GDM1 (cell line): ENCODE data around the gene CD44.

Experiments
- DNase-seq: peaks from one replicate; lab custom pipeline; 2025; lab: John Stamatoyannopoulos, UW

CD44 gene

DNA sequence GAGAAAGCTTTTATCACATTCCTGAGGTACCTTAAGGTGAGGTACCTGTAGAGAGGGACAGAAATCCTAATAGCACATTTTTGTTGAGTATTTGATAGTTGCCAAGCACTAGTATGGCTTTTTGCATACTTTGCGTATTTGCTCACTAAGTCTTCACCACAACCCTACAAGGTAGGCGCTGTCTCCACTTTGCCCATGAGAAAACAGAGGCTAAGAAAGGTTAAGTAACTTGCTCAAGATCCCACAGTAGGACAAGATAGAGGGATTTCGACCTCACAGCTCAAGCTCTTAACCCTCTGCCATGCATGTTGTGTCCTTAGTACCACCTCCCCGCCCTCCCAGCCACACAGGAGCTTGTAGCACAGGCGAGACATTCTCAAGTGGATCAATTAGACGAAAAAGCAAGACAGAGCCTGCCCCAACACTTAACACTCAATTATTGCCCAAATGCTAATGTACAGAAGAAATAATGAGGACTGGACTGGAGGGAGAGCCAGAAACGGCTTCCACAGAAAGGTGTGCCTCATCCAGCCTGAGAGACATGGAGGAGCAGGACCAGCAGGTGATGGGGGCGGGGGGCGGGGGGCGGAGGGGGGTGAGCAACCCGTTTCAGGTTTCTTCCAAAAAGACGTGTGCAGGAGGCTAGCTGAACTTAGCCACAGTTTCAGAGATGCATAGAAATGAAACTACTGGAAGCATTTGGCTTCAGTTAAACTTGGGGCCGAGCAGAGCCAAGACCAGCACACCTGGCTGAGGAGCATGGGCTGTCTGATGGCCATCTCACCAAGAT is 26.7 kb upstream of the CD44 start:
- no peak for DNase-seq

DNA sequence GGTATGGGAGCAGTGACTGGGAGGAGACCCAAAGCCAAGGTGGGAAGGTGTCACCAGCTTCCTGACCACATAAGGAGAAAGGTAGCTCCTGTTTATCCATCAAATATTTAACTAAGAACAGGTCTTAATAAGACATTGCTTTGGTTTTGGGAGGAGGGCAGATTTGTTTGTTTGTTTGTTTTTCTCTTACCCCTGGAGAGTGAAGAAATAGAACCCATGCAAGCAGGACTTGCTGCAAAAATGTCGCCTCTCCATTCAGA is 26.2 kb upstream of the CD44 start:
- no peak for DNase-seq

DNA sequence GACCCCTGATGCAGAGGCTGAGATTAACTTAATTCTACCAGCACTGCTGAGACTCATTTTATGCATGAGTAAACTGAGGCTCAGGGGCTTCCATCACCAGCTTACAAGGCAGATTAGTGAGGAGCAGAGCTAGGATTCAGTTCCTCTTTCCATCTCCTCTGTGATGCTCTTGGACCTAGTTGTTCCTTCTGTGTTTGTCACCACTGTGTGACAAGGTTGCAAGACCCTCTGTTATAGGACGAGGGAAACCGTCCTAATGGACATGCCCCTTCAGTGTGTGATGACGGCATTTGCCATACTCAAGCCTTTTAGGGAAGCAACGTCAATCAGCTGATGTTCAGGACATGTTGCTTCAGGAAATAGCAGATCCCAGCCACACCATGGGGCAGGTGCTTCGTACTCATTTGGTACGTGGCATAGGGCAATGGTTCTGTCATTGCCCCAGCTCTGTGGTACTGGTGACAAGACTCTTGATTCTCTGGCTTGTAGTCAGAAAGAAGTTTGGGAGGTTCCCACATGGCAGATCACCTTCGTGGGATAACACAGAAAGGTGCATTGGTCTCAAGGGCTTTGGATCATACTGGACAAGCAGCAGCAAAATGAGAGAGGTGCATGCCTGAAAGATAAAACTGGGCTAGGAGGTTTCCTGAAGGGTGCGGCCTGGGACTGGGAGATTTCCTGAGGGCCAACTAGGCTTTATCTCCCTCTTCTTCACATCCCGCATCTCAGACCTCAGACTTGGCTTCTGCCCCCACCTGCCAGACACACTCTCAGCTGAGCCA is 23.9 kb upstream of the CD44 start:
- no peak for DNase-seq

DNA sequence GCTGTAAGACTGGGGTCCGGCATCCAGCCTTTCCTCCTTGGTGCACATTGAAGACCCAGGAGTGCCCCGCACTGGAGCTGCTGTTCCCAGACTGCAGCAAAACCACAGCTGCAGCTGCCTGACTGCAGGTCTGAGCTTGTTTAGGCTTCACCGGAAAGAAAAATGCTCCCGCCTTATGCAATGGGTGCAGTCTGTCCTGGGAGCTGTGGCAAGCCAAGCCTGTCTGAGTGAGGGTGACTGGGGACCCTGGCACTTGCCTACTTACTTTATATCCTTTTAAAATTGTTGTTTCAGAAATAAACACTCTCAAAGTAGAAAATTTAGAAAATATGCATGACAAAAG is 23.3 kb upstream of the CD44 start:
- DNase-seq, result no peak

DNA sequence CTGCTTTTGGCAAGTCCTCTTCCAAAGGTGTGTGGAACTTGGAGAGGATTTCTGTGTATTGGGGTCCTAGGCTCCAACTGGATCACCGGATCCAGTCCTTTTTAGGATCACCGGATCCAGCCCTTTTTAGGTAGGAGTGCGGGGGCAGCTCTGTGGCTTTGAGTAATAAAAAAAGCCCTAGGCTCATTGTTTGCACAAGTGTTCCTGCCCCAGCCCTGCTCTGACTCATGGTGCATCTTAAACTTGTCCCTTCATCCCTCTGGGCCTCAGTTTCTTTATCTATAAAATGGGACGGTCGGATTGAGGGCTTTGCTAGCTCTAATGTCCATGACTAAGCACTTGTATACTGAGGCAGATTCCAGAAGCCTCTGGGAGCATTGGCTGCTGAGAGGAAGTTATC is 22.7 kb upstream of the CD44 start:
- no peak for DNase-seq

DNA sequence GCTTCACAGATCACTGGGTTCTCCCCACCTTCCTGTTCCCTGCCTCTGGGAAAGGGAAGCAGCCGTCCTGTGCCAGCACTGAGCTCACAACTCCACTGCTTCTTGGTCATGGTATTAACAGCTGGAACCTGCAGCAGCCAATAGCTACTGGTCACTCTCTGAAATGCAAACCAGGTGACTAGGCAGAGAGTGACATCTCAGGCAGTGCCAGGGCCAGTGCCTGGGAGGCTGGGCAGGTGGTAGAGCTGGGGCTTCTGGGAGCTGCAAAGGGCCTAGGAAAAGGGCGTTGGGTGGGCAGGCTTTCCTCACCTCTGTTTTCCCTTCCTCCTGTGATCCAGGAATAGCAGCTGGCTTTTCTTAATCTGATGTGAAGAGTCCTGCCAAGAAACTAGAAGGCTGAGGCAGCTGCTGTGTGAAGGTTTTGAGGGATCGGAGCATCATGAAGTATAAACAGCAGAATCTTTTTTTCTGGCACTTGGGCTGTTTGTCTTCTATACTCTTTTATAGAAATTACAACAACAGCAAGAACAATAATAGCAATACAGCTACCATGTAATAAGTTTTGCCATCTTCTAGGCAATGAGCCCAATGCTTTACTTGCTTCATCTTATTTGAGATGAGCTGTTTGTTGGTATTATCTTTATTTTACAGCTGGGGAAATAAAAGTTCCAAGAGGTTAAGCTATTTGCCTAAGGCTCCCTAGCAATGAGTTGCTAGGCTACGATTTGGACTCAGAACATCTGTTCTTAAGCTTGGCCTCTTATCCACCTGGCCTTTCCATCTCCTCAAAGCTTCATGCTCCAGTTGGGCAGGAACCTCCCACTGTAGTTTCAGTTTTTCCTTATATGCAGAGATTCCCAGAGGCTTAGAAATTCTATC is 22.0 kb upstream of the CD44 start:
- no peak for DNase-seq

DNA sequence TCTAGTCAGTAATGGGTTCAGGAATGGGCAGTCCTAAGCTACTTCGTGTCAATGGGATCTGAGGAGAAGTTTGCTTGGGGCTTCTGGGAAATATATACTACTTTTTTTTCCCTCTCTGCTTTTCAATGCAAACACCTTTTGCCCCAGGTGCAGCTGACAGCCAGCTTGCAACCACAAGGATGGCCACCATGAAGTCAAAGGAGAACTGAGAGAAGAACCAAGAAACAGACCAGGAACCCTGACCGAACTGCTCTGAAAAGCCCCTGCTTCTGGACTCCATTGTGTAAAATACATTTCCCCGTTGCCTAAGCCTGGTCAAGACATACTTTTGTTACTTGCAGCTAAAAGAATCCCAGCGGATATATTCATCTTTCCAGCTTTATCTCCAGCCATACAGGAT is 20.1 kb upstream of the CD44 start:
- no peak for DNase-seq

DNA sequence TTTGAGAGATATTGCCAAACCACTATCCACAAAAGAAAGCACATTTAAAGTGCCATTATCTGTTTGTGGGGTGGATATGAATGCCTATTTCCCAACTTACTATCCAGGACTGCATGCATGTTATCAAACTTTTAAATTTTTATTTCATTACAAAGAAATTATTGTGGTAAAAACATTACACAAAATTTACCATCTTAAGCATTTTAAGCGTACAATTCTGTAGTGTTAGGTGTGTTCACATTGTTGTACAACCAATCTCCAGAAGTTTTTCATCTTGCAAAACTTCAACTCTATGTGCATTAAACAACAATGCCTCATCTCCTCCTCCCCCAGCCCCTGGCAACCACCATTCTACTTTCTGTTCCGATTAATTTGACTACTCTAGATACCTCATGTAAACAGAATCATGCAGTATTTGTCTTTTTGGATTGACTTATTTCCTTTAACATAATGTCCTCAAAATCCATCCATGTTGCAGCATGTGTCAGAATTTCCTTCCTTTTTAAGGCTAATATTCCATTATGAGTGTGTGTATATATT is 17.6 kb upstream of the CD44 start:
- no peak for DNase-seq

DNA sequence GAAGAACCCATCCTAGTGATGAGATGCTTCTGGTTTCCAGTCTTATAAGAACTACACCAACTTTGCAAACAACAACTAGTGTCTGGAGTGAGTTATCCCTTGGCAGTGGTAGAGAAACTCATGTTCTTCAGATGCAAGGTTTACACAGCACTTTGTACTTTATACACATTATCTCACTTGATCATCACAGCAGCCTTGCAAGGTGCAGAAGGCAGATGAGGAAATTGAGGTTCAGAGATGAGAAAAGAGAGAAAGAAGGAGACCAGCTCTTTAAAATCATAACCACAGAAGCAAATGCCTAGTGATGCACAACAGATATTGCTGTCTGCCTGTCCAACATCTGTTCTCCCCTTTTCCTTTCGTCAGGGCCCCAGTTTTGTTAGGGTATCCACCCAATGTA is 16.7 kb upstream of the CD44 start:
- peak; percentile 11 for DNase-seq

DNA sequence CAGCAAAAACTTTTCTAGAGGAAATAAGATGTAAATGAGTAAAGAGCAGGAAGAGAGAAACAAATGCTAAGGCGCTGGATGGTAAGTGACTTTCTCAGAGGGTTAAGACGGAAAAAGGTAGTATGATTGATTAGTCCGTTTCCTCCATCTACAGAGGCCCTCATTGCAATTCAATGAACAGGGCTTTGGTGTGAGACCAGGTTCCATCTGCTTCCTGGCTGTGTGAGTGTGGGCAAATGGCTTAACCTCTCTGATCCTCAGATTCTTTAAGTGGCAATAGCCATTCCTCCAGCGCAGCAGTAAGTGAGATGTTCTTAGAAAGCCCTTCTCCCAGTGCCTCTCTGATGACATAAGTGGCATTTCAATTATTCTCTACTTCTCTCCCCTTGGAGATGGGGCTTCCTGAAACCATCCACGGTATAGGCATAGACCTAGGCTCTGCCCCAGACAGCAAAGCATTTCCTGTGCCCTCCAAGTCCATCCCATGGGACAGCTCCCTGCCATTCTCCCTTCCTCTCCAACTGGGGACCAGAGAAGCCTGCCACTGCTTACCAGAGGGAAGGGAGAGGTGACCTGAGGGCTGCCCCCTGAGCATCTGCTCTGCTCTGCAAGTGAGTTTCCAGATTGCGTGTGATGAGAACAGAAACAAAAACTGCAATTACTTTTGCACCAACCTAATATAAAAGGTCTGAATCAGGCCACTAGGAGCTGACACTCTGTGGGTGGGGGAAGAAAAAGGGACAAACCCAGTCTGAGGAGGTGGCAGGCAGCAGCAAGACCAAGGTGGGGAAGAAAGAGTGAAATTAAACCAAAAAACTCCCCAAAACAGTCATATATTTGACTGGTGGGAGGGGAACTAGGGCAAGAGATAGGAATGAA is 12.7 kb upstream of the CD44 start:
- DNase-seq, result no peak

DNA sequence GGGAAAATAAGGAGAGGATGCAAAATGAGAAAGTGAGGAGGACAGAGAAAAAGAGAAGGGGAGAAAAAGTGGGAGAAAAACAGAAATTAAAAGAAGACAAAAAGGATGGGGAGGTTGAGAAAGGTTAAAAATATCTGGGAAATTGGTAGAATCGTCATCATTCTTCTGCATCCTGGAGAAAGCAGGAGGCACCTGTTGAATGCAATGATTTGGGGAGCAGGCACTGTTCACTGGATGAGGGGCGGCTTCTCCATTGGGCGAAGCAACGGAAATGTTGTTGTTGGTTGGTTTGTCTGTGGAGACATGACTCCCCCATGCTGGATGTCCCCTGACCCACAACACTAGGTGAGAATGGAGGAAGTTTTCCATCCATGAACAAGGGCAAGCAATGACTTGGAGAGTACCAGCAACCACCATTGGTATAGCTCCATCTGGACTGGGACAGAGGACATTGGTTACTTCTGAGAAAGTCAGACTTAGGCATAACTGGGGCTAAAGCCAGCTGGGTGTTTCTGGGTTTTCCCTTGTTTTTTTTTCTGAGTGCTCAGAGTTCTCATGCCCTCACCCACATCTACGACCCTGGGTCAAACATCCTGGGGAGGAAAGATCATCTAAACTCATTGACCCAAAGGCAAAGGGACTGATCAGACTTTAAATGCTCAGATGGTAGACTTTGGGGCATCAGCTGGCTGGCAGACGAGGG is 11.9 kb upstream of the CD44 start:
- no peak for DNase-seq

DNA sequence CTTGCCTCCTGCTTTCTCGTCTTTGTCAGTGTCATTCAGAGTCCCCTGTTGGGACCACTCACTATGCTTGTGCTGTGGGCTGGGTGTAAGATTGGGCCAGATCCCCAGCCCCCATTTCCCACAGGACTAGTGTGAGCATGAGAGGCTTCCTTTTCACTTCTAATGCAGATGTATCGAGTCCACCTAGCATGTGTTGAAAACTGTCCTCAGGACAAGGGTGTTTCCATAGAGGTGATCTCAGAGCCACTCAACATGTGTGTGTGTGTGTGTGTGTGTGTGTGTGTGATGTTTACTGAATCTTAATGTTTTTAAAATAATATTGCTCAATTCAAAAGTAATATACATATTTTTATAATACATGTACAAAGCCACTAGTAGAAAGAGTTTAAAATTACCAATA is 11.4 kb upstream of the CD44 start:
- no peak for DNase-seq

DNA sequence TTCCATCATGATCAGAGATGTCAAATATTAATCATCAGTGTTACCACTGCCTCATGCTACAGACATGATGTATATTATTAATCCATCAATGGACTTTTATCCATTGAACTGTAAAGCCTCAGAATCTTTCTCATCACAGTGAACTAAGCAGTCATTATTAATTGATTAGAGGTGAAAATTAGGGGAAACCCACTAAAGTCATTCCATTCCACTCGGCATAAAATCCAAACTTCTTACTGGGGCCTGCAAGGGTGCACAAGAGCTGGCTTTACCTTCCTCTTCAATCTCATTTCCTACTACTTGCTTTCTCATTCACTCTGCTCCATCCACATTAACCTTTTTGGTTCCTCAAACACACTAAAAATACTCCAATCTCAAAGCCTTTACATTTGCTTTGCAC is 7.9 kb upstream of the CD44 start:
- no peak for DNase-seq

DNA sequence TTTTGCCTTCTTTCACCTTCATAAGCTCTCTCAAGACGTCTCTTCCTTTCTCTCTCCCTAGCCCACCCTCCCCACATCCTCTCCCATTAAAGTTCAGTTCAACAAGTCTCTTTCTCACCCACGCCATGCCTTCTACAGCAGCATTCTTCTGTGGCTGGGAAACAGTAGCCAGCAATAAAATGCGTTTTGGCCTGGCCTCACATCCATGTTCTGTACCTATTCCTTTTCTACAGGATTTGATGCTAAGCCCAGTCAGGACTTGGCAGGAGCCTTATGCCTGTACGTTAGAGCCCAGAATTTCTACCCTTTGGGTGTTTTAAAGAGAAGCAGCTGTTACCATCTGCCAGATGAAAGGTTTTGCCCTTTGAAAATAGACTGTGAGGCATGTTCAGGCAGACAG is 7.1 kb upstream of the CD44 start:
- no peak for DNase-seq

DNA sequence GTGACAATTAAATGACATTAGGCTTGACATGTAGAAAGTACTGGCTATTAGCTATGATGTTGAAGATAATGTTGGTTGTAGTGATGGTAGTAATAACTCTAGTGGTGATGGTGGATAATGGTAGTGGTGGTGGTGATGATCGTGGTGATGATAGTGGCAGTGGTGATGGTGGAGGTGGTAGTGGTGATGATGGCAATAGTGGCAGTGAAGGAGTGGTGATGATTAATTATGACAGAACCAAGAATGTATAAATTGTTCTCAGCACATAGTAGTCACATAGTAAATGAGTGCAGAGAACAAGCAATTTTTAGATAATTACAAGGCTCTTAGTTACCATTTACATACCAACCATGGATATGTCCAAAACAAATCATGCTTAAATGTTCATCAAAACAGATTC is 5.3 kb upstream of the CD44 start:
- no peak for DNase-seq

DNA sequence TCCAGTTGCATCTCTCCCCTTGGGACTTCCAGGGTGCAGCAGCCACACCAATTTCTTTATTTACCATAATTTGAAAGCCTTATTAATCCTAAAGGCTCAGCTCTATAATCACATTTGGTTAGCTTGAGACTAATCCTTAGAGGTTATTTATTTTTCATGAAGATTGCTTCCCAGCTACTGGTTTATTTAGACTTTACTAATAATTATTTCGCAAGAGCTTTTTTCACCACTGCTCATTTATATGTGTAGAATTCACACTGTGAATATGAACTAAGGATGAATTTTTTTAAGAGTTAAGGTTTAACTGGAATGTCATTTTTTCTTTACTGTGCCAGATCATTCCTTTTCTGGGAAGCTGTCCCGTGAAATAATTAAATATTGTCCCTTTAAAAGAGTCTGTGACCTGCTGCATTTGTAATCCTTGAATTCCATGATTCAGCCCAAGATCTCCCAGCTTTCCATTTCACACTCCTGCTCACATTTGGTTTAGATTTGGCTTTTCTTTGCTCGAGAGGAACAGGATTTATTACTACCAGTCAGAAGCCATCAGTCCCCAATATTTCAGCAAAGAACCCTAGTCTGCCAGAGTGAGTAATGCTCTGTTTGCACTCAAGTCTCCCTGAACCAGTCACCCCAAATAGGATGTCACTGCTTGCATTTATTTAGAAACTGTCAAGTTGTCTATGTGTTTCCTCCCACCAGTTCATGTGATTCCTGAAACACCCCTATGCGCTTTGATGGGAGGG is 4.4 kb upstream of the CD44 start:
- no peak for DNase-seq

DNA sequence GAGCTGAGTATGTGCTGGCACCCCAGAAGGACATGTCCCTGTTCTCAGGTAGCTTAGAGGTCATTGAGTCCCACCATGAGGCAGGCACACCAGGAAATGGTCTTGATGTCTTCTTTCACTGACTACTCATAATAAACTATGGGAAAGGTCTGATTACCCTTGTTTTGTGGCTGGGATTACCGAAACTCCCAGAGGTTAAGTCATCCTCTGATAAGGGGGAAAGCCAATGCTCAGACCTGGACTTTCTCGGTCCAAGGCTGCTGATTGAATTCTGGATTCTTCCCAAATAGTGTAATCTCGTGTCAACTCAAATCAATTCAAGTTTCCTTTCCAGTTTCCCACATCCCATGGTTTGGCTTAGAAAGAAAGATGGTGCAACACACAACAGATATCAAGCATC is 3.7 kb upstream of the CD44 start:
- DNase-seq, result no peak

DNA sequence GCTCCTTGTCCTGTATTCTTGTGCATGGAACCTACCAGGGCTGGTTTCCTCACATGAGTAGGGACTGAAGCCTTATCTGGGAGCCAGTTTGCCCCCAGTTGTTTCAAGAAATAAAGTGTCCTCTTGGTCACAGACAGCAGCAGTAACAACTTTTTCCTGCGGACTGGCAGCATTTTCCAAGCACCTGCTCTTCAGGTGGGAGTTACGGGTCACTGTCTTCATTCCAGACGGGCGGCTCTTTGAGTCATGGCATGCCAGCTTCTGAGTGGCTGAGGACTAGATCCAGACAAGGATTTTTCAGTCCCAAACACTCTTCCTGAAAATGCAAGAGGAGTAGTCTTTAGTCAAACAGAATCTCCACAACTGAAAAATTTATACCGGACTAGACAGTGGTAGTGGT is 2.7 kb upstream of the CD44 start:
- no peak for DNase-seq

DNA sequence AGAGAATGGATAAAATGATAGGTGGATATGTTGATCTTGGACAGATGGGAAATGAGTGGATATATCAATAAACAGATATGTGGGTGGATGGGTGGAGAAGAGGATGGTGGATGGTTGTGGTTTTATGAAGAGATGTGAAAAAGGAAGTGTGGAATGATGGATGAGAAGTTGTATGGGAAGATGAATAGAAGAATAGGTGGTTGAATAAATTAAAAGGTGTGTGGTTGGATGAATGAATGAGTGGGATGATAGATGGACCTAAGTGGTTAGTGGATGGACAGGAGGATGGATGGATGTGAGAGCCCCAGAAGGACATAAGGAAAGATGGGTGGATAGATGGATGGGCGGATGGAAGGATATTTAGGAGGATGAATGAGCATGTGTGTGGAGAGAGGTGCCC is 913 bp upstream of the CD44 start:
- DNase-seq, result no peak

DNA sequence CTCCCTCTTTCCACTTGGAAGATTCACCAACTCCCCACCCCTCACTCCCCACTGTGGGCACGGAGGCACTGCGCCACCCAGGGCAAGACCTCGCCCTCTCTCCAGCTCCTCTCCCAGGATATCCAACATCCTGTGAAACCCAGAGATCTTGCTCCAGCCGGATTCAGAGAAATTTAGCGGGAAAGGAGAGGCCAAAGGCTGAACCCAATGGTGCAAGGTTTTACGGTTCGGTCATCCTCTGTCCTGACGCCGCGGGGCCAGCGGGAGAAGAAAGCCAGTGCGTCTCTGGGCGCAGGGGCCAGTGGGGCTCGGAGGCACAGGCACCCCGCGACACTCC is 397 bp upstream of the CD44 start:
- DNase-seq, result no peak
